Mesodermal cell (in vitro differentiated cells): ENCODE results near the gene LZTFL1.

Experiments used
- H3K27ac ChIP-seq: 2 replicates; pipeline ENCODE4 v1.7.0; 2013; ENCODE audit warnings: mild to moderate bottlenecking, low read depth, low read length, moderate library complexity; ENCODE audit not compliant: severe bottlenecking
- H3K36me3 ChIP-seq: 2 replicates; pipeline ENCODE4 v1.7.1; 2013; ENCODE audit warnings: mild to moderate bottlenecking, low read length, moderate library complexity; ENCODE audit not compliant: control insufficient read depth, insufficient read depth
- H3K4me1 ChIP-seq: one replicate; pipeline ENCODE4 v1.7.1; 2013; ENCODE audit warnings: mild to moderate bottlenecking, low read length; ENCODE audit not compliant: insufficient read depth, control insufficient read depth, poor library complexity, severe bottlenecking
- H3K4me3 ChIP-seq: 2 replicates; pipeline ENCODE4 v1.7.0; 2013; ENCODE audit warnings: low read length, control low read depth, mild to moderate bottlenecking; ENCODE audit not compliant: insufficient read depth, poor library complexity, severe bottlenecking; ENCODE audit errors: extremely low read depth
- H3K9me3 ChIP-seq: 2 replicates; pipeline ENCODE4 v1.7.1; 2013; ENCODE audit warnings: mild to moderate bottlenecking, low read length, moderate library complexity; ENCODE audit not compliant: control insufficient read depth
- WGBS, 2 experiments: methylation state at CpG; one replicate each; pipeline ENCODE4 v1.1.5; 2013; ENCODE audit warnings: missing lambda C conversion rate in 2 of 2; ENCODE audit not compliant: insufficient coverage in 2 of 2; 5-methylcytosine and 5-hydroxymethylcytosine counted together

LZTFL1 gene

GRCh38 chr3:45795509-45795881 lies 46.4 kb downstream of the LZTFL1 start:
- H3K4me3 ChIP-seq: no peak overlapping the region

GRCh38 chr3:45794660-45795059 lies 47.3 kb downstream of the LZTFL1 start:
- H3K4me3 ChIP-seq: no peak overlapping the region
- no peaks in the 10 kb centered on the region for H3K36me3 ChIP-seq
- no peaks in the 10 kb centered on the region for H3K4me1 ChIP-seq
- no peak overlapping the region for H3K27ac ChIP-seq
- H3K9me3 ChIP-seq: no peaks in the 10 kb centered on the region
- WGBS, 2 experiments: no CpG with 5 or more reads among the region's 1 CpG

More at GRCh38 chr3:45795509-45795881, 46.4 kb downstream of the LZTFL1 start:
- Histone ChIP-seq H3K4me1 (no peaks in the 10 kb centered on the region), H3K9me3 (no peaks in the 10 kb centered on the region), H3K27ac (no peak overlapping the region), H3K36me3 (no peaks in the 10 kb centered on the region)
- 0 to 19% methylated on average over 5 to 6 of the region's 14 CpGs for WGBS, 2 experiments

GRCh38 chr3:45794177-45794560 lies 47.8 kb downstream of the LZTFL1 start:
- Histone ChIP-seq H3K27ac (no peak overlapping the region), H3K36me3 (no peaks in the 10 kb centered on the region), H3K9me3 (no peaks in the 10 kb centered on the region), H3K4me3 (no peak overlapping the region), H3K4me1 (no peaks in the 10 kb centered on the region)
- WGBS, 2 experiments: 98 to 100% methylated on average over 2 to 5 of the region's 5 CpGs

- H3K36me3 ChIP-seq: no peaks in the 10 kb centered on the region
- H3K9me3 ChIP-seq: no peaks in the 10 kb centered on the region
- no peak overlapping the region for H3K27ac ChIP-seq
- H3K4me1 ChIP-seq: no peaks in the 10 kb centered on the region
- 68 to 74% methylated on average over 5 to 8 of the region's 9 CpGs for WGBS, 2 experiments
- H3K4me3 ChIP-seq: no peak overlapping the region
Measured at GRCh38 chr3:45793482-45794176, 48.3 kb downstream of the LZTFL1 start.

GRCh38 chr3:45792516-45793172 lies 49.3 kb downstream of the LZTFL1 start:
- WGBS, 2 experiments: 90 to 94% methylated on average over 5 to 6 of the region's 7 CpGs
- Histone ChIP-seq H3K27ac (no peak overlapping the region), H3K9me3 (no peaks in the 10 kb centered on the region), H3K4me3 (no peak overlapping the region), H3K36me3 (no peaks in the 10 kb centered on the region), H3K4me1 (no peaks in the 10 kb centered on the region)

GRCh38 chr3:45792036-45792435 lies 49.9 kb downstream of the LZTFL1 start:
- 95% methylated on average over 2 of the region's 2 CpGs for WGBS, 2 experiments
- no peaks in the 10 kb centered on the region for H3K36me3 ChIP-seq
- no peak overlapping the region for H3K27ac ChIP-seq
- H3K4me1 ChIP-seq: no peaks in the 10 kb centered on the region
- H3K4me3 ChIP-seq: no peak overlapping the region
- no peaks in the 10 kb centered on the region for H3K9me3 ChIP-seq

GRCh38 chr3:45790596-45790995 lies 51.3 kb downstream of the LZTFL1 start:
- H3K4me3 ChIP-seq: no peak overlapping the region
- 48 to 81% methylated on average over 2 of the region's 2 CpGs for WGBS, 2 experiments
- no peak overlapping the region for H3K27ac ChIP-seq
- no peaks in the 10 kb centered on the region for H3K9me3 ChIP-seq
- no peaks in the 10 kb centered on the region for H3K36me3 ChIP-seq
- H3K4me1 ChIP-seq: no peaks in the 10 kb centered on the region

- WGBS, 2 experiments: no CpG with 5 or more reads among the region's 4 CpGs
- H3K27ac ChIP-seq: no peak overlapping the region
Measured at GRCh38 chr3:45789235-45789812, 52.6 kb downstream of the LZTFL1 start.

GRCh38 chr3:45787551-45787950 lies 54.4 kb downstream of the LZTFL1 start:
- no peak overlapping the region for H3K27ac ChIP-seq
- no peaks in the 10 kb centered on the region for H3K4me1 ChIP-seq
- H3K9me3 ChIP-seq: no peaks in the 10 kb centered on the region
- 100% methylated on average over 1 of the region's 2 CpGs; no CpG with 5 or more reads in 1 of the 2 experiments for WGBS, 2 experiments
- no peak overlapping the region for H3K4me3 ChIP-seq
- H3K36me3 ChIP-seq: no peaks in the 10 kb centered on the region

More at GRCh38 chr3:45789235-45789812, 52.6 kb downstream of the LZTFL1 start:
- Histone ChIP-seq H3K9me3 (no peaks in the 10 kb centered on the region), H3K36me3 (no peaks in the 10 kb centered on the region), H3K4me1 (no peaks in the 10 kb centered on the region), H3K4me3 (no peak overlapping the region)

GRCh38 chr3:45786801-45787495 lies 55.0 kb downstream of the LZTFL1 start:
- 69 to 77% methylated on average over 3 to 4 of the region's 4 CpGs for WGBS, 2 experiments
- no peaks in the 10 kb centered on the region for H3K36me3 ChIP-seq
- H3K4me3 ChIP-seq: no peak overlapping the region
- no peaks in the 10 kb centered on the region for H3K4me1 ChIP-seq
- no peaks in the 10 kb centered on the region for H3K9me3 ChIP-seq
- H3K27ac ChIP-seq: no peak overlapping the region
